ENCODE data around the gene C2orf76.

- no peak for TF ChIP-seq CTCF (IDR thresholded peaks at IDR 0.05; ENCODE audit: insufficient read depth, low read length)
- TF ChIP-seq POLR2AphosphoS5 (IDR thresholded peaks at IDR 0.05; ENCODE audit: low read depth) = no peak
- TF ChIP-seq GABPA (IDR thresholded peaks at IDR 0.05; ENCODE audit: low read depth) = no peak
- no peak for TF ChIP-seq REST (IDR thresholded peaks at IDR 0.05; ENCODE audit: insufficient replicate concordance, low read depth)
Measured at GRCh38 chr2:119289093-119289492, 77.5 kb downstream of the C2orf76 start.
